Activated CD8-positive, alpha-beta memory T cell treated with anti-CD3 and anti-CD28 coated beads for 24 hours (primary cell): ENCODE results near the gene SLC7A7.
"Not testable (repeated sequence)": the region's sequence is repeated elsewhere in the genome, so short reads cannot be mapped to it uniquely, and the experiment has no call there.

ENCODE experiments used
- DNase-seq: peaks from one replicate; pipeline ENCODE4 v3.0.0-alpha.2; 2020

The SLC7A7 gene

DNA sequence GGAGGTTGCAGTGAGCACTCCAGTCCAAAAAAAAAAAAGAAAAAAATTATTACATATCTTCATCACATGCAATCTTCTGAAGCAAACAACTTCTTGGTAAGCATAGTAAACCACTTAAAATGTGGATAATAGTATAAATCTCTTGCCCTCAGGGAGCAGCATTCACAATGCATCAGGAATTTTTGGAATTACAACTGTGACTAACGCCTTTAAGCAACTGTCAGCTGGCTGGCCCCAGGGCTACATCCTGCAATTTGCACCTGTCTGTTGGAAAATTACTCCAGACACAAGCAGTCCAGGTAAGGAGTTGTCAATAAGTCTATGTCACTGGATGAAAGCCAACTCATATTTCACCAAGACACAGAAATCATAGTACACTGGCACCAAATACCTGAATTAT is 5.5 kb upstream of the SLC7A7 start:
- no peak for DNase-seq

DNA sequence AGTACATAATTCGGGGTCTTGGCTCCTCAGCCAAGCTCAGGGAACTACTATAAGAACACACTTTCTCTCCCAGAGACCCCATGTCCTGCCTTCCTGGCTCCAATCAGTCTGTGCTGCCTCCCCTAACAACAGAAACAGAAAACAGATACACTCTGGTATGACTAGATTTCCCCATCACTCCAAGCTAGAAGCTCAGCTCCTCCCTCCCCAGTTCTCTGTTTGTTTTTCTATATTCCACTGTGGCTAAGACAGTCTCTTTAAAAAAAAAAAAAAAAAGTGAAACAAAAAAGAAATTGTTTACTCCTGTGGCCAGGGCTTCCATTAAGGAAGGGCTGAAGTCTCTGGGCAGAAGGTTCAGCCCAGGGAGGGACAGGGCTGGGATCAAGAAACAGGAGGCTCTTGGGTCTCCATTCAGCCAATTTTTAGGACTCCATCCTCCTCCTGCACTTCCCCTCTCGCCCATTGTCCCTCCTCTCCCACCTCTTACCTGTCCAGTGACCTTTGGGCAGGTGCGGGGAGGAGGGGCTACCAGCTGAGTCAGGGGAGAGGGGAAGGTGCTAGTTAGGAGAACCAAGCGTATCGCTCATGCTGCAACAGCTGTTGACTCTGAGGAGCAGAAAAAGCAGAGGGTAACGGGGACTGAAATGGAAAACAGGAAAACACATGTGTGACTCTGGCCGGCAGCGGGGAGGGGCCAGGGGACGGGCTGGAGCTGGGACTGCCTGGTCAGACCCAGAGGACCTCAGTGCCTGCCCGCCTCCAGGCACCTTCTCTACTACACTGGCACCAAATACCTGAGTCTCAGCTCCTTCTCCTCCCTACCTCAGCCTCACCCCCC is 4.1 kb upstream of the SLC7A7 start:
- no peak for DNase-seq

DNA sequence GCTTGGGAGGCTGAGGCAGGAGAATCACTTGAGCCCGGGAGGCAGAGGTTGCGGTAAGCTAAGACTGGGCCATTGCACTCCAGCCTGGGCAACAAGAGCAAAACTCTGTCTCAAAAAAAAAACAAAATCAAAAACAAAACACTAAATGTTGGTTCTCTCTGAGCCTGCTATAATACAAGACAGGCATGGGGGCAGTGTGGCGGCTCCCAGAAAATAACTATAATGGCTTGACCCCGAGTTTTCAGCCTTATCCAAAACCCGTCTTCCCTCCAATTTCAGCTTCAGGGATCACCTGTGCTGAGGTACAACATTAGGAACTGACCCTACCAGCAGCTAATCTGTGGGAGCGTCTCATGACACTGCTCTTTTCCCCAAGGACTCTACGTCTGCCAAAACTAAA is 862 bp downstream of the SLC7A7 start:
- no peak for DNase-seq

DNA sequence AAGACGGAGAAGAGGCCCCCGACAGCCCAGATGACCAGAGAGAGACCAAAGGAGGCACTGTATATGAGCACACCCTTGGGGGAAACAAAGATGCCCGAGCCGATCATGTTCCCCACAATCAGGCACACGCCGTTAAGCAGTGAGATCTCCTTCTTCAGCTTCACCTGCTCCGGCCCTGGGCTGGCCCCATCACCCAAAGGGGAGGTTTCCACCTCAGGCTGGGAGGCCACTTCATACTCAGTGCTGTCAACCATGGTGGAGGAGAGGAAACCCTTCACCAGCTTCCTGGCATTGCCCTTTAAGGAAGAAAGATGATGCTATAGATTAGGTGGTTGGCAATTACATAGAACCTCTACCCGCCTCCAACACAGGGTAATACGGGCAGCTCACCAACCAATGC is 2.1 kb downstream of the SLC7A7 start:
- no peak for DNase-seq

DNA sequence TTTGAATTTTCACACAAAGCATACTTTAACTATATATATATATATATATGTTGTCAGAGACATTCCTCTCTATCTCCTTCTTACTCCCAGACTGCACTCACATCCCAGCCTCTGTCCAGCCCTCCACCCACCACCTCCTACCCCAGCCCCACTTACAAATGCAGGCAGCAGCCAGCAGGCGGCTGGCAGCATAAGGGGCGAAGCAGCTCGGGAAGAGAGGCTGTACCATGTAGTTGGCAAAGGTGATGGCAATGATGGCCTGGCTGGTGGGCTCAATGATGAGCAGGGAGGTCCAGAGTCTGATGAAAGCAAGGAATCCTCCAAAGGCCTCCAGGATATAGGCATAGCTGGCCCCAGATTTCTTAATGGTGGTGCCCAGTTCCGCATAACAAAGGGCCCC is 2.5 kb downstream of the SLC7A7 start:
- no peak for DNase-seq

DNA sequence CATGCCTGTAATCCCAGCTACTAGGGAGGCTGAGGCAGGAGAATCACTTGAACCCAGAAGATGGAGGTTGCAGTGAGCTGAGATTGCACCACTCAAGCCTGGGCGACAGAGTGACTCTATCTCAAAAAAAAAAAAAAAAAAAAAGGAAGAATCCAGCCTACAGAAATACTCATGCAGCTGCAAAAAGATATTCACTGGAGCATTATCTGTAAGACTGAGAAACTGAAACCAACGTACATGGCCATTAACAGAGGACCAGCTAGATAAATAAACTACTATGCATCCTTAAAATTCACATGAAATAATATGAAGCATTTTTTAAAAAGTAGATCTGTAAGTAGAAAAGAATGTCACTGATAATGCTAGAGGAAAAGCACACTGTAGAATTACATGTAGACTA is 3.5 kb downstream of the SLC7A7 start:
- DNase-seq, result no peak

DNA sequence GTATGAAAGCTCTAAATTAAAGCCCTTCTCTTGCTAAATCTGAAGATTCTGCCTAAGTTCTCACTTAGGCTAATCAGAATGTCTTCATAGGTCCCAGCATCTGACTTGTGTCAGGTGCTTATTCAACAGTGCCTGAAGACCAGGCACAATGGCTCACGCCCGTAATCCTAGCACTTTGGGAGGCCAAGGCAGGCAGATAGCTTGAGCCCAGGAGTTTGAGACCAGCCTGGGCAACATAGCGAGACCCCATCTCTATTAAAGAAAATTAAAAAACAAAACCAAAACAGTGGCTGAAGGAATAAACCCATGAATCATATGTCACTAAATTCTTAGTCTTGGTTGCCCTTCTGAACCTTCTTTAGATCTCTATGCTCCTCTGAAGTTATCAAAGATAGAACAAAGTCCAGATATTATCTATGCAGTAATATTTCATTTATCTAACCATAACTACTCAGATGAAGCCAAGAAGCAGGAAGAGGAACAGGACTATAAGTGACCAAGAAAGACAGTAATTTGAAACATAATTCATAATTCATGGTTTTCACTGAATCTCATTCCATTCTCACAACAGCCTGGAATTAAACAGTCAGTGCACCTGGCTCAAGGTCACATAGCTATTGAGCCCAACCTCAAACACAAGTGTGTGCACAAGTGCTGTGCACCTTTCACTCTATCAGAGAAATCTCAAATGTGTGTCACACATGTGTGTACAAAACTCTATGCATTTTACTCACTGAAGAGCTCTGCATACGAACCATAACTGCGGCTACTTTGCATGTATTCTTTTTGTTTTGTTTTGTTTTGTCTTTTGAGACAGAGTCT is 6.6 kb downstream of the SLC7A7 start:
- DNase-seq, result no peak

DNA sequence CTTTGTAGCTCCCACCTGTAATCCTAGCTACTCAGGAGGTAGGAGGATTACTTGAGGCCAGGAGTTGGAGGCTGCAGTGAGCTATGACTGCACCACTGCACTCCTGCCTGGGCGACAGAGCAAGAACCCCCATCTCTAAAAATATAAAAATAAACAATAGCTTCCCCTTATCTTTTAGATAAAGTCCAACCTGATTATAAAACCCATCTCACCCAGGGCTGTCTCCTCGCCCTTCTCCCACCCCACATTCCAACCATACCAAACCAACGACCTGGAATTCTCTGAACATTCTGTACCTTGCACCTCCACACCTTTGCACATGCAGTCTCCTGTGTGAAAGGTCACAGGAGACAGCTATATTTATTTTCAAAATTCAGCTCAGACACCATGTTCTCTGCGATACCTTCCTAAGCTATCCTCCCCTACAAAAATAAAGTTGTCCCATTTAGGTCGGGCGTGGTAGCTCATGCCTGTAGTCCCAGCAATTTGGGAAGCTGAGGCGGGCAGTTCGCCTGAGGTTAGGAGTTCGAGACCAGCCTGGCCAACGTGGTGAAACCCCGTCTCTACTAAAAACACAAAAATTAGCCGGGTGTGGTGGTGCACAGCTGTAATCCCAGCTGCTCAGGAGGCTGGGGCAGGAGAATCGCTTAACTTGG is 7.7 kb downstream of the SLC7A7 start:
- no peak for DNase-seq

DNA sequence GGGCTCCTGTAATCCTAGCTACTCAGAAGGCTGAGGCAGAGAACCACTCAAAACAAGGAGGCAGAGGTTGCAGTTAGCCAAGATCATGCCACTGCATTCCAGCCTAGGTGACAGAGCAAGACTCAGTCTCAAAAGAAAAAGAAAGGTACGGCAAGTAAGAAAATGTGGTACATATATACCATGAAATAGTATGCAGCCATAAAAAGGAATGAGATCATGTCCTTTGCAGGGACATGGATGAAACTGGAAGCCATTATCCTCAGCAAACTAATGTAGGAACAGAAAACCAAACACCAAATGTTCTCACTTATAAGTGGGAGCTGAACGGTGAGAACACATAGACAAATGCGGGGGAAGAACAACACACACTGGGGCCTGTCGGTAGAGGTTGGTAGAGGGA is 10.0 kb downstream of the SLC7A7 start:
- not testable (repeated sequence) for DNase-seq

DNA sequence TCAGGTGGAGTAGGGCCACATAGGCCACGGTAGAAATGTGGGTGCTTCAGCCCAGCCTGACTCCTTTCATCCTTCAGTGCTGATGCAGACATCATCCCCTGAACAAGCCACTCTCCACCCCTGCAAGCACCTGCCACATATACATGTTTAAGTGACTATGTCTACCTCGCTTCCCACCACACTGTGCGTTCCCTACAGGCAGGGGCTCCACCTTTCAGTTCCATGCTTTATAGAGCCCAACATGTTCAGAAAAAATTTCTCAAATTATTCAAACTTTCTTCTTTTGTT is 11.6 kb downstream of the SLC7A7 start:
- DNase-seq, result no peak

DNA sequence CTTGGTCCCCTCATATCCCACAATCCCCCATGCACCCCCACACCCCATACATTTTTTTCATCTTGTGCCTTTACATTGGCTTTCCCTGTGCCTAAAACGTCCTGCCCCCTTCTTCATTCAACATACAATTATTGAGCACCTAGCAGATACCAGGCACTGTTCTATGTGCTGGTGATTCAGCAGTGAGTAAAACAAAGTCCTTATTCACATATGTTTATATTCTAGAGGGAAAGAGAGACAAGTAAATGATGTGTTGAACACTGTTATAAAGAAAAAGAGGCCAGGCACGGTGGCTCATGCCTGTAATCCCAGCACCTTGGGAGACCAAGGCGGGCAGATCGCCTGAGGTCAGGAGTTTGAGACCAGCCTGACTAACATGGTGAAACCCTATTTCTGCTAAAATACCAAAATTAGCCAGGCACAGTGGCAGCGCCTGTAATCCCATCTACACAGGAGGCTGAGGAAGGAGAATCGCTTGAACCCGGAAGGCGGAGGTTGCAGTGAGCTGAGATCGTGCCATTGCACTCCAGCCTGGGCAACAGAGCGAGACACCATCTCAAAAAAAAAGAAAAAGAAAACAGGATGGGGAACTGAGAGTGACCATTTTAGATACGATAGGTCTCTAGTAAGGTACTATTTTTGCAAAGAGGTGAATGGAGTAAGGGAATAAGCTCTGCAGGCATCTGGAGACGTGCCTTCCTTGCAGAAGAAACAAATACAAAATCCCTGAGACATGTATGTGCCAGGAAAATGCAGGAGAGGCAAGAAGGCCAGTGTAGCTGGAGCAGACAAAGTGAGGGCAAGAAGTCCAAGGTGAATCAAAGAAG is 12.2 kb downstream of the SLC7A7 start:
- no peak for DNase-seq

DNA sequence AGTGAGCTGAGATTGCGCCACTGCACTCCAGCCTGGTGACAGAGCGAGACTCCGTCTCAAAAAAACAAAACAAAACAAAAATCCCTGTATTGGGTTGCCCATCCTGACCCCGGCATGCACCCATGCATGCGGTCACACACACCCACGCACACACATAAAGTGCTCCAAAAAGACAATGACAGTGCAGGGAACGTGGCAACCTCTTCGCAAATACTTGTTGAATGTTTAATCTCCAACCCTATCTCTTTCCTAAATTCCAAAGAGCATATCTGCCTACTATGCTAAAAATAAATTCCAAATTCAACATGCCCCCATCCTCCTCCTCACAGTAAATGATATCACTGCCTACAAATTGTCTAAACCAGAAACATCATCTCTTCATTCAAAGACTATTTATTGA is 13.5 kb downstream of the SLC7A7 start:
- DNase-seq, result no peak

DNA sequence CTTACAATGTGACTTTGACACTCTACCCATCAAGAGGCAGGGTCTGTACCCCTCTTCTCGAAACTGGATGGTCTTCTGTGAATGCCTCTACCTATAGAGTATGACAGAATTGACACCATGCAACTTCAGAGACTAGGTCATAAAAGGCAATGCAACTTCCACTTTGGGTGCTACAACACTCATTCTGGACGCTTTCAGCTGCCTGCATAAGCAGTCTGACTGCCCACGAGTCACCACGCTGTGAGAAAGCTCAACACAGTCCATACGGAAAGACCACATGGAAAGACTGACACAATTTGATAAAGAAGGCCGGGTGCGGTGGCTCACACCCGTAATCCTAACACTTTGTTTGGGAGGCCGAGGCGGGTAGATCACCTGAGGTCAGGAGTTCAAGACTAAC is 14.9 kb downstream of the SLC7A7 start:
- DNase-seq, result no peak

DNA sequence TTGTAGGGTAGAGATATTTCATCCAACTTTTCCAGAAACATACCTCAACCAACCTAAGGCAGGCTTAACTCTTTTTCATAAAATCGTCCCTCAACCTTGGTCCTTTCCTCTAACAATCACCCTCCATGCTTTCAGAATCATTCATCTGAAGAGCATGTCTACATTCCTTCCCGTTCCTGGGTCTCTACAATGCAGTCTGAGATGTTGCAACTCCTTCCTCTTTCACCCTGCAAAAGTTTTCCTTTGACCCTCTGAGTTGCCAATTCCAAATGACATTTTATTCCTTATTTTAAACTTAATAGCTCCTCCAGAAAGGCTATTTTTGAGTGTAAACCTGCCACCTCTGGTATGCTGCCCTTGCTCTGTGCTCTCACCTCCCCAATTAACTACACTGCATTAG is 16.7 kb downstream of the SLC7A7 start:
- DNase-seq, result no peak

DNA sequence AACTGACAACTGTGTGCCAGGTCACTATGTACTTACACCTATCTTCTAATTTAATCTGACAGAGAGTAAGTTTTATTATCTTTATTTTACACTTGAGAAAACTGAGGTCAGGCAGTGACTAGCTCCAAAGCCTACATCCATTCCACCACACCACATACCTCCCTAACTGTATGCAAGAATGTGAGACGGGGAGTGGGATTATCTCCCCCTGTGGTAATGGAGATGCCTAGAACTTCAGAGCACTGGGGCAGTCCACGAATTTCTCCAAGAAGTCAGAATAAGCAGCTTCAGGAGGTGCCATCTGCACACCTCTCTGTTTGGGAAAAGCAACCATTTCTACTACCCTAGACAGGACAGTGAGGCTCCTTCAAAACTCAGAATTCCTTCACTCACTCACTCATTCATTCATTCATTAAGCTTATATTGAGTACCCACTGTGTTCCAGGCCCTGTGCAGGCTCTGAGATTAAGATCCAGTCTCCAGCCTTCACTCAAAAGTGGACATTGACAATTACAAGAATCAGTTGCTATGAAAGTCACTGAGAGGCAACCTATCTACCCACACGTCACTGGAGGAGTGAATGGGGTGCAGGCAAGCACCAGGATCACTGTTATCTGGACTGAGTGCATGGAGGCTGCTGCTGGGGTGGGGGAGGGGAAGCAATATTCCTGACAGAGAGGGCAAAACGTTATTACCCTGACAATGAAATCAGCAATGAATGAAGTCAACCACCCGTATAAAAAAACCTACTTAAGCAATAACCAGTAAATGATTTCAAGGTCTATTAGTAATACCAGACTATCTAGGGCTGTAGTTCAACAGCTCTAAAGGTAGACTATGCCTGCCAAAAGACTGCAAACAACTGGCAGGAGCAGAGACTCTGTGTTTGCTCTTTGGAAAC is 18.0 kb downstream of the SLC7A7 start:
- no peak for DNase-seq

DNA sequence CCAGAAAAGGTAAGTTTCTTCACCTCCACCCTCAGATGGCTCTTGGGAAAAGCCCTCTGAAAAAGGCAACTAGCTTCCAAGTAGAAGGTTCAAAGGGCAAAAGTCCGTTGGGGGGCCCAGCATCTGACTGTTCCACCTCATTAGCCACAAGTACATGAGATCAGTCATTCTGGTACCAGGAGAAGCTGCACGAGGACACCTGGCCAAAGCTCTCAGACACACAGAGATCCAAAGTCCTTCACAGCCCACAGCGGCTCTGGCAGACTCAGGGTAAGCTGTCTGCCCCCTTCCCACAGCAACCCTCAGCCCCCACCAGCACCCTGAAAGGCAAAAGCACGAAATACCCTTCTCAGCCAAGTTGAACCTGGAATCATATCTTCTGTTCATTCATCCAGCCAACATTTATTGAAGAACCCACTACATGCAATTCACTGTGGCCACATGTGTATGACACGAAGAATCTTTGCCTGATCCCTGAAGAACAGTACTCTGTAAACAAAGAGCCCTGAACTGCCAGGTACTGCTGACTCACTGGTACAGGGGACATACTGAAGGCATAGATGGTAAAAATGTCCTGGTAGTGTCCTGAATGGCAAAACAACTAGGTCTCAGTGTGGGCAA is 19.0 kb downstream of the SLC7A7 start:
- DNase-seq, result no peak

DNA sequence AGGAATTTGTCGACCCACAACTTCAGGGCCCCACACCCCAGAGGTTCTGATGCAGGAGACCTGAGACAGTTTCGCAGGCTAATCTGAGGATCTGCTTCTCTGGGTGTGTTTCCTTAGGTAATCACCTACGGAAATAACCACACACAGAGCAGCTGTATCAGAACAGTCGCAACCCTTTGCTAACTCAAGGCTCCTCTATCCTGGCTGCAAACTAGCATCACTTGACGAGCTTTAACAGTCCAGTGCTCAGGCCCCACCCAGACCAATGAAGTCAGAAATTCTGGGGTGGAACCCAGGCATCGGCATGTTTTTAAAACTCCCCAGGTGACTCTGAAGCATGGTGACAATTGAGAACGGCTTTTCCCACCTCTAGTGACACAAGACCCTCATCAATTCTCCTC is 20.7 kb downstream of the SLC7A7 start:
- no peak for DNase-seq

DNA sequence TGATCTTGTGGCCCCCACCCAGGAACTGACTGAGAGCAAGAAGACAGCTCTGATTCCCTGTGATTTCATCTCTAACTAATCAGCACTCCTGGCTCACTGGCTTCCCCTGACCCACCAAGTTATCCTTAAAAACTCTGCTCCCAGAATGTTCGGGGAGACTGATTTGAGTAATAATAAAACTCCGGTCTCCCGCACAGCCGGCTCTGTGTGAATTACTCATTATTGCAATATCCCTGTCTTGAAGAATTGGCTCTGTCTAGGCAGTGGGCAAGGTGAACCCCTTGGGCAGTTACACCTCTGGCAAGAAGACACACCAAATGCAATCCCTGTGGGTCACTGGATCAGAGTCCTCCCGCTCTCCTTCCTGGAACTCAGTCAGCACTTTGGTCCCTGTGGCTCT is 21.3 kb downstream of the SLC7A7 start:
- no peak for DNase-seq

DNA sequence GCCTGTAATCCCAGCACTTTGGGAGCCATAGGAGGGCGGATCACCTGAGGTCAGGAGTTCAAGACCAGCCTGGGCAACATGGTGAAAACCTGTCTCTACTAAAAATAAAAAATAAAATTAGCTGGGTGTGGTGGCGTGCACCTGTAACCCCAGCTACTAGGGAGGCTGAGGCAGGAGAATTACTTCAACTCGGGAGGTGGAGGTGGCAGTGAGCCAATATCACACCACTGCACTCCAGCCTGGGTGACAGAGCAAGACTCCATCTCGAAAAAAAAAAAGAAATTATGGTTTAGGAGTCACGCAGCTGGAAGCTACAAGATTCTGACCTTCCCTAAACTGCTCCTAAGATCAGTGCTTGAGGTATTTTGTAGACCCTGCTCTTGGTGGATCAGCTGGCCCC is 21.7 kb downstream of the SLC7A7 start:
- not testable (repeated sequence) for DNase-seq

DNA sequence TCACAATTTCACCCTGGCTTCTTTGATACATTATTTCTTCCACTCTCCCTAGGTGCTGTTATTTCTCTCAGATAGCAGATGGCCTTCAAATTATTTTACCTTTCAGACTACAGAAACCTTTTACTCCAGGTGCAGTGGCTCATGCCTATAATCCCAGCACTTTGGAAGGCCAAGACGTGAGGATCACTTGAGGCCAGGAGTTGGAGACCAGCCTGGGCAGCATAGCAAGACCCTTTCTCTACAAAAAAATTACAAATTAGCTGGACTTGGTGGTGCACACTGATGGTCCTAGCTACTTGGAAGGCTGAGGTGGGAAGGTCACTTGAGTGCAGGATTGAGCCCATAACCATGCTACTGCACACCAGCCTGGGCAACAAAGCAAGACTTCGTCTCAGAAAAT is 23.1 kb downstream of the SLC7A7 start:
- DNase-seq, result no peak

DNA sequence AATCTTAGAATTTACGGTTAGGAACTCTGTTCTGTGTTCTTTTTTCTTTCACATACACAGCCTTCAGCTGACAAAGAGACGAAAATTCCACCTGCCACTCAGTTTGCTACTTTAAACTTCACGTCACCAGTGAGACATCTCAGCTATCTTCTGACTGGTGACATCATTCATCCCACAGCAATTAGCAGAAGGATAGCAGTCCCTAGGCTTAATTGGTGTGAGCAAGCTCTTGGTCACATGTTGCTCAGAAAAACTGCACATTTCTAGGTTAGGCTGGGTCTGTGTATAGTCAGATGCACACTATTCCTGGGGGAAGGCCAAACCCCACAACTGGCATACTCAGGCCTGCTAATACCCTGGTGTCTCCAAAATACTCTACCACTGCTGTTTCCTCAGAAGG is 23.9 kb downstream of the SLC7A7 start:
- no peak for DNase-seq

DNA sequence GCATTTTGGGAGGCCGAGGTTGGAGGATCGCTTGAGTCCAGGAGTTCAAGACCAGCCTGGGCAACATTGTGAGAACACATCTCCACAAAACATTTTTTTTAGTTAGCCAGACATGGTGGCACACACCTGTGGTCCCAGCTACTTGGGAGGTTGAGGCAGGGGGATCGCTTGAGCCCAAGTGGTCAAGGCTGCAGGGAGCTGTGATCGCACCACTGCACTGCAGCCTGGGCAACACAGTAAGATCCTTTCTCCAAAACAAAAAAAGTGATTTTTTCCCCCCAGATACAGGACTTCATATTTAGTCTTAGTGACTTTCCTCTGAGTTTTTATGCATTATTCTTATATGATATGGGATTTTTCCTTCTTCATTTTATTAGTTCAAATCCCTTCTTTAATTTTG is 28.6 kb downstream of the SLC7A7 start:
- DNase-seq, result no peak
